COLO668 (cell line): Measurements from ENCODE around the gene CCDC63.

Experiments used
- DNase-seq: peaks from one replicate; lab custom pipeline; 2025; ENCODE audit not compliant: unreplicated experiment; lab: John Stamatoyannopoulos, UW

Gene CCDC63

GRCh38 chr12:110920324-110920910 lies 73.6 kb downstream of the CCDC63 start, which contains the start of gene MYL2:
Gene MYL2, minus strand, starts transcription at chr12:110920579. Its CDS starts 50 bp downstream, at chr12:110920529.
- DNase-seq, result no peak

GRCh38 chr12:110921262-110921661 lies 74.5 kb downstream of the CCDC63 start:
- DNase-seq, result no peak

- DNase-seq, result no peak
Observed at GRCh38 chr12:110922652-110923051, 75.9 kb downstream of the CCDC63 start.

- no peak for DNase-seq
Observed at GRCh38 chr12:110923192-110923591, 76.4 kb downstream of the CCDC63 start.

- no peak for DNase-seq
Observed at GRCh38 chr12:110923692-110924334, 77.0 kb downstream of the CCDC63 start.

GRCh38 chr12:110927546-110927945 lies 80.8 kb downstream of the CCDC63 start:
- no peak for DNase-seq

GRCh38 chr12:110928700-110929099 lies 81.9 kb downstream of the CCDC63 start:
- no peak for DNase-seq

- DNase-seq, result no peak
Observed at GRCh38 chr12:110929818-110930217, 83.0 kb downstream of the CCDC63 start.

GRCh38 chr12:110930348-110931314 lies 83.8 kb downstream of the CCDC63 start:
- DNase-seq, result no peak

- no peak for DNase-seq
Observed at GRCh38 chr12:110931315-110931728, 84.5 kb downstream of the CCDC63 start.

GRCh38 chr12:110932046-110932445 lies 85.3 kb downstream of the CCDC63 start:
- no peak for DNase-seq

- no peak for DNase-seq
Observed at GRCh38 chr12:110933326-110933974, 86.7 kb downstream of the CCDC63 start.

GRCh38 chr12:110934093-110934852 lies 87.5 kb downstream of the CCDC63 start:
- no peak for DNase-seq

GRCh38 chr12:110935588-110935987 lies 88.8 kb downstream of the CCDC63 start:
- DNase-seq, result no peak

GRCh38 chr12:110936367-110937103 lies 89.7 kb downstream of the CCDC63 start:
- DNase-seq, result no peak

- DNase-seq, result peak; percentile 47
Observed at GRCh38 chr12:110937104-110937641, 90.4 kb downstream of the CCDC63 start.

GRCh38 chr12:110940296-110940695 lies 93.5 kb downstream of the CCDC63 start:
- DNase-seq, result no peak

GRCh38 chr12:110940933-110941332 lies 94.1 kb downstream of the CCDC63 start:
- DNase-seq, result no peak

- no peak for DNase-seq
Observed at GRCh38 chr12:110941391-110941790, 94.6 kb downstream of the CCDC63 start.
